ENCODE measurements around the gene EN2.

Gene EN2

DNA sequence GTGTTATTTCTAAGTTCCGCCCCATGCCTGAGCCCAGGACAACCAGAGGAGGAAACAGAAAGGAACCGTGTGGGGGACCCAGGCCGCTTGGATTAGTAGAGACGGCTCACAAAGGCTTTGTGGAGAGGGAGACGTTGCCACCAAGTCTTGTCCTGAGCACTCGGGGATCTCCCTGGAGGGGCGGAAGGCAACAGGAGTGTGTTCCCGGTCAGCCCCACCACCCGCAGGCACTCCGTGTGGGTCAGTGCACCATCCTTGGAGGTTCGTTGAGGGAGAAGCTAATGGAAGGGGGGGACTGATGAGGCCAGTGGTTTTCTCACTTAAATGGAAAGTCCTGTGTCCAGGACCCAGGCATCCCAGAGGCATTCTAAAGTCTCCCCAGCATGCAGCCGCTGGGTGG, 26.7 kb upstream of the EN2 start:
- DNase-seq (ENCODE audit: low read depth), result no peak
- in situ Hi-C loops (cut with HindIII; ENCODE audit: low sequenced_read_pairs), result no loop called here
- TF ChIP-seq, protein P1, sequence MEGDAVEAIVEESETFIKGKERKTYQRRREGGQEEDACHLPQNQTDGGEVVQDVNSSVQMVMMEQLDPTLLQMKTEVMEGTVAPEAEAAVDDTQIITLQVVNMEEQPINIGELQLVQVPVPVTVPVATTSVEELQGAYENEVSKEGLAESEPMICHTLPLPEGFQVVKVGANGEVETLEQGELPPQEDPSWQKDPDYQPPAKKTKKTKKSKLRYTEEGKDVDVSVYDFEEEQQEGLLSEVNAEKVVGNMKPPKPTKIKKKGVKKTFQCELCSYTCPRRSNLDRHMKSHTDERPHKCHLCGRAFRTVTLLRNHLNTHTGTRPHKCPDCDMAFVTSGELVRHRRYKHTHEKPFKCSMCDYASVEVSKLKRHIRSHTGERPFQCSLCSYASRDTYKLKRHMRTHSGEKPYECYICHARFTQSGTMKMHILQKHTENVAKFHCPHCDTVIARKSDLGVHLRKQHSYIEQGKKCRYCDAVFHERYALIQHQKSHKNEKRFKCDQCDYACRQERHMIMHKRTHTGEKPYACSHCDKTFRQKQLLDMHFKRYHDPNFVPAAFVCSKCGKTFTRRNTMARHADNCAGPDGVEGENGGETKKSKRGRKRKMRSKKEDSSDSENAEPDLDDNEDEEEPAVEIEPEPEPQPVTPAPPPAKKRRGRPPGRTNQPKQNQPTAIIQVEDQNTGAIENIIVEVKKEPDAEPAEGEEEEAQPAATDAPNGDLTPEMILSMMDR (IDR thresholded peaks at IDR 0.05; ENCODE audit: low read depth, low read length, missing control alignments), result no peak
- no peak overlapping the region for H3K4me3 ChIP-seq (ENCODE audit: low read depth, low read length)

DNA sequence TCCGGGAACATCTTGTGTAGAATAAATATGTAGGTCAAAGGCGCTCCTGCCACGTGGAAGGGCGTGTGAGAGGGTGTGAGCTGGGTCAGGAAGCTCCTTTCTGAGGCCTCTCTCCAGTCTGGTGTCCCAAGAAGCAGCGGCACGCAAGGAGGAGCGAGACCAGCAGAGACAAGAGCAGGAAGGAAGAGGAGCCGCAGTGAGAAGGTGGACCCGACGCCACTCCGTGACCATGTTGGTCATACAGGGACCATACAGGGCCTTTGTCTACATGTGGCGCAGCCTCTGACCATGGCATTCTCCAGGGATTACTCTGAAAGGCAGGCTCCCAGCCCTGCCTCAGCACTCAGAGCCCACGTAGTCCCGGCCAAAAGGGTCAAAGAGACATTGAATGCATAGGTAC, 26.2 kb upstream of the EN2 start:
- H3K4me3 ChIP-seq (ENCODE audit: low read depth, low read length), result no peak overlapping the region
- TF ChIP-seq, protein P1 (IDR thresholded peaks at IDR 0.05; ENCODE audit: low read depth, low read length, missing control alignments), result no peak
- in situ Hi-C loops (cut with HindIII; ENCODE audit: low sequenced_read_pairs), result no loop called here
- DNase-seq (ENCODE audit: low read depth), result no peak

DNA sequence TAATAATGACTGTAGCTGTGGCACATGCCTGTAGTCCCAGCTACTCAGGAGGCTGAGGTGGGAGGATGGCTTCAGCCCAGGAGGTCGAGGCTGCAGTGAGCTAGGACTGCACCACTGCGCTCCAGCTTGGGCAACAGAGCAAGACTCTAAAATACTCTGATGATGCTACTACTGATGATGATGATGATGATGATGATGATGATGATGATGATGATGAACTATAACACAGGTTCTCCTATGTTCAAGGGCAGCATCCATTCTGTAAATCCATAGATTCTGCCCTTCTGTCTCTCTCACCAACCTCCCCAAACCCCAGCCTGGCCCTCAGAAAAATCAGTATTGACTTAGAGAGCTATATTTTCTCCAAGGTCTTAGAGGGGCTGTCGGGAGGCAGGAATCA, 22.8 kb upstream of the EN2 start:
- H3K4me3 ChIP-seq (ENCODE audit: low read depth, low read length), result no peak overlapping the region
- TF ChIP-seq, protein P1 (IDR thresholded peaks at IDR 0.05; ENCODE audit: low read depth, low read length, missing control alignments), result no peak
- in situ Hi-C loops (cut with HindIII; ENCODE audit: low sequenced_read_pairs), result loop anchor here (5.0 kb wide), 1 partner anchor 52 kb away; no protein-coding TSS in a partner anchor
- DNase-seq (ENCODE audit: low read depth), result no peak

DNA sequence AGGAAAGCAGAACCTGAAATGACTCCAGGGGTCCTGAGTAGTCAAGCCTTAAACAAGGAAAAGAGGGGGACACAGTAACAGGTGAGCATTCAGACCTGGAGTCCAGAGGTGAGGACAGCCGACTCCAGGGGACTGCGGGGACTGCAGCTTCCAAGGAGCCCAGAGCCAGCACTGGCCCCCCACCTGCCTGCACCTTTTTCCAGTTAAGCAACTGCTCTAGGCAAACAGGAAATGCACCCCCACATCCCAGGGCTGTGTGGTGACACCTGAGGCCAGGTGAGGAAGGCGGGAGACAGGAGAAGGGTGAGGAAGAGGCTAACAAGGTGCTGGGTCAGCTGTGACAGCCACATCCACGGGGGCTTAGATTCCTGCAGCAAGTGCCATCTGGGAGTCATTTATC, 20.1 kb upstream of the EN2 start:
- TF ChIP-seq, protein P1 (IDR thresholded peaks at IDR 0.05; ENCODE audit: low read depth, low read length, missing control alignments), result no peak
- in situ Hi-C loops (cut with HindIII; ENCODE audit: low sequenced_read_pairs), result loop anchor here (5.0 kb wide), 1 partner anchor 49 kb away; no protein-coding TSS in a partner anchor
- DNase-seq (ENCODE audit: low read depth), result no peak
- no peak overlapping the region for H3K4me3 ChIP-seq (ENCODE audit: low read depth, low read length)

DNA sequence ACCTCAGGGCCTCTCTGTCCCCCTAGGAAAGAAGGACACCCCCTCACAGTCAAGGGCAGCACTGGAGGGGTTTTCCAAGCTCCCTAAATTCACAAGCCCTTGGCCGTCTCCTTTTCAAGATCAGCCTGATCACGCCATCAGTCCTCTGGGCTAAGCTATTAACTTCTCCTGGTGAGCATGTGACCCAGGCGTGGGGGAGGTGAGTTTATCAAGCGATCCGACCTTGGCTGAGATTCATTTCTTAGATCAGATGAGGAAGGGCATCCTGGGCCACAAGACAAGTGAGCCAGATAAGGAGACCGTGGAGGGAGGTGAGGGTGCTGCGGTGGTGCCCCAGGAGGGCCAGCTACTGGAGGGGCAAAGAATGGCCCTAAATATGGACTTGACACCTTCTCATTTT, 19.2 kb upstream of the EN2 start:
- no peak overlapping the region for H3K4me3 ChIP-seq (ENCODE audit: low read depth, low read length)
- in situ Hi-C loops (cut with HindIII; ENCODE audit: low sequenced_read_pairs), result loop anchor here (5.0 kb wide), 1 partner anchor 49 kb away; no protein-coding TSS in a partner anchor
- DNase-seq (ENCODE audit: low read depth), result no peak
- TF ChIP-seq, protein P1 (IDR thresholded peaks at IDR 0.05; ENCODE audit: low read depth, low read length, missing control alignments), result no peak

DNA sequence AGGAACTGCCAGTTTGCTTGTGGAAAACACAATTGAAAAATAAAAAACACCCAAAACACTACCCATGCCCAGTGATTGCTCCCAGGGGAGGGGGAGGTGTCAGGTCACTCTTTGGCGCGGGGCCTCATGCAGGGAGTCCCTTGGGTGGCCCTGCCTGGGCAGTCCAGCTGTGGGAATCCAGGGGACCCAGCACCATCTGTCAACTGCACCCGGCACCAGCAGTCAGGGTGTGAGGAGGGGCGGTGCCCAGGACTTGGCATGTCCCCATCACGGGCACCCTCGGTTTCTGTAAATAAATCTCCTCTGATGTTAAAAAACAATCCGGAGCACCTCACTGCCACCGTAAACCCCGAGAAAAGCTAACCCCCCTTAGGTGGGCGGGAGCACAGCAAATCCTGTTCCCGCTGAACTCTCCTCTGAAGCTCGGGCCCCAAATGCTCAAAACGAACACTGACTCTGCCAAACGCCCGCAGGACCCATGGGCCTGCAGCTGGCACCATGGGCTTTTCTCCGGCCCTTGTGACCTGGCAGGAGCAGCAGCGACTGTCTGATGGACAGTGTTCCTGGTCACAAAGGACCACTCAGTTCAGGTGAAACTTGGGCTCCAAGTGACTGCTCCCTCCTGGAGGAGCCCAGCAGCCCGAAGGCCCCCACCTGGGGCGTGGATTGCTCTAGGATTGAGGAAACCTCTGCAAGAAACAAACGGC, 18.5 kb upstream of the EN2 start:
- H3K4me3 ChIP-seq (ENCODE audit: low read depth, low read length), result no peak overlapping the region
- in situ Hi-C loops (cut with HindIII; ENCODE audit: low sequenced_read_pairs), result loop anchor here (5.0 kb wide), 1 partner anchor 48 kb away; no protein-coding TSS in a partner anchor
- no peak for DNase-seq (ENCODE audit: low read depth)
- TF ChIP-seq, protein P1 (IDR thresholded peaks at IDR 0.05; ENCODE audit: low read depth, low read length, missing control alignments), result no peak
